OCI-LY3 (cell line): ENCODE results near the gene TMED7.

ENCODE experiments used
- EZH2phosphoT487 ChIP-seq: fragments of 200-600 bp; shearing (Covaris generic); IDR thresholded peaks from 2 replicates; pipeline ENCODE4 v1.6.1; 2018; ENCODE audit warnings: antibody characterized with exemption, mixed run types, low read depth
- TF ChIP-seq, protein P1 (sequence below): fragments of 200-600, 300-600 bp; sonication (generic); IDR thresholded peaks from 2 replicates; pipeline ENCODE4 v1.5.1; 2014; ENCODE audit warnings: antibody characterized with exemption, low read length, low read depth

DNA sequence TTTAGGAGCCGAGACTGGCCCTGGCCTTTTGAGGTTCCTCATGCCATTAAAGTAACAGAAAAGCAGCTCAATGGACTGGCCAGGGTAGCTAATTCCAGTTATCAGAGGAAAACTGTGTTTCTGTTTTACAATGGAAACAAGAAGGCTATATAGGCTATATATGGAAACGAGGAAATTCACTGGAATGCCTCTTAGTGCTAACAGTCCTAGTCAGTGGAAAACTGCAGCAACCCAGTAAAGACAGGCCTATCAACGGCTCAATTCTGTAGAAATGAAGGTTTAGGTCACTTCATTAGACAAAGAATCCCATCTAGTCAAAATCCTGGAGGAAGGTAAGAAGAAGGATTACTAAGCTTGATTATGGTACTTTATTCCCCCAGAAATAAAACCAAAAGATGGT lies 20.4 kb downstream of the TMED7 start:
- TF ChIP-seq, protein P1, sequence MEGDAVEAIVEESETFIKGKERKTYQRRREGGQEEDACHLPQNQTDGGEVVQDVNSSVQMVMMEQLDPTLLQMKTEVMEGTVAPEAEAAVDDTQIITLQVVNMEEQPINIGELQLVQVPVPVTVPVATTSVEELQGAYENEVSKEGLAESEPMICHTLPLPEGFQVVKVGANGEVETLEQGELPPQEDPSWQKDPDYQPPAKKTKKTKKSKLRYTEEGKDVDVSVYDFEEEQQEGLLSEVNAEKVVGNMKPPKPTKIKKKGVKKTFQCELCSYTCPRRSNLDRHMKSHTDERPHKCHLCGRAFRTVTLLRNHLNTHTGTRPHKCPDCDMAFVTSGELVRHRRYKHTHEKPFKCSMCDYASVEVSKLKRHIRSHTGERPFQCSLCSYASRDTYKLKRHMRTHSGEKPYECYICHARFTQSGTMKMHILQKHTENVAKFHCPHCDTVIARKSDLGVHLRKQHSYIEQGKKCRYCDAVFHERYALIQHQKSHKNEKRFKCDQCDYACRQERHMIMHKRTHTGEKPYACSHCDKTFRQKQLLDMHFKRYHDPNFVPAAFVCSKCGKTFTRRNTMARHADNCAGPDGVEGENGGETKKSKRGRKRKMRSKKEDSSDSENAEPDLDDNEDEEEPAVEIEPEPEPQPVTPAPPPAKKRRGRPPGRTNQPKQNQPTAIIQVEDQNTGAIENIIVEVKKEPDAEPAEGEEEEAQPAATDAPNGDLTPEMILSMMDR = no peak
- no peak for TF ChIP-seq EZH2phosphoT487
